GM21515 (cell line): ENCODE measurements around the gene PERM1.

Experiments used
- ATAC-seq: cut with Tn5 transposase; IDR thresholded peaks from one replicate; pipeline ENCODE4 v1.9.1; 2021; ENCODE audit not compliant: unreplicated experiment

Gene PERM1

GRCh38 chr1:936348-937264, 45.3 kb downstream of the PERM1 start:
- no peak for ATAC-seq

- no peak for ATAC-seq
Observed at GRCh38 chr1:935751-936231, 46.1 kb downstream of the PERM1 start.

- no peak for ATAC-seq
Observed at GRCh38 chr1:934991-935750, 46.7 kb downstream of the PERM1 start.

GRCh38 chr1:933603-933940, 48.3 kb downstream of the PERM1 start:
- no peak for ATAC-seq

GRCh38 chr1:932776-933602, 48.9 kb downstream of the PERM1 start:
- ATAC-seq: no peak

- no peak for ATAC-seq
Observed at GRCh38 chr1:932173-932510, 49.8 kb downstream of the PERM1 start.

GRCh38 chr1:931380-932172, 50.3 kb downstream of the PERM1 start:
- ATAC-seq: no peak

- ATAC-seq: no peak
Observed at GRCh38 chr1:930633-931138, 51.2 kb downstream of the PERM1 start.

GRCh38 chr1:929712-930632, 51.9 kb downstream of the PERM1 start:
- ATAC-seq: no peak

- ATAC-seq: no peak
Observed at GRCh38 chr1:928825-929661, 52.9 kb downstream of the PERM1 start.

- ATAC-seq: no peak
Observed at GRCh38 chr1:927748-928147, 54.1 kb downstream of the PERM1 start.

- no peak for ATAC-seq
Observed at GRCh38 chr1:927234-927633, 54.7 kb downstream of the PERM1 start.

- ATAC-seq: no peak
Observed at GRCh38 chr1:925561-926421, 56.1 kb downstream of the PERM1 start.
